Muscle layer of colon (tissue), 2 donors: ENCODE measurements around the gene C10orf95.

ENCODE experiments used
- H3K27ac ChIP-seq: one replicate; pipeline ENCODE4 v1.7.0; 2013; ENCODE audit warnings: low read depth, mild to moderate bottlenecking, low read length, moderate library complexity
- H3K27me3 ChIP-seq, 2 donors: one replicate each; pipeline ENCODE4 v1.7.0; 2013; ENCODE audit warnings: low read length in 2 of 2, mild to moderate bottlenecking in 2 of 2; ENCODE audit not compliant: insufficient read depth in 2 of 2, control insufficient read depth in 1 of 2
- H3K36me3 ChIP-seq: one replicate; pipeline ENCODE4 v1.7.0; 2013; ENCODE audit warnings: mild to moderate bottlenecking, low read length; ENCODE audit not compliant: insufficient read depth
- H3K4me1 ChIP-seq: one replicate; pipeline ENCODE4 v1.7.0; 2013; ENCODE audit warnings: mild to moderate bottlenecking, low read length; ENCODE audit not compliant: insufficient read depth
- H3K4me3 ChIP-seq, 2 donors: one replicate each; pipeline ENCODE4 v1.7.0; 2013; ENCODE audit warnings: low read length in 2 of 2, low read depth in 1 of 2, mild to moderate bottlenecking in 1 of 2, moderate library complexity in 1 of 2
- H3K9ac ChIP-seq: one replicate; pipeline ENCODE4 v1.7.0; 2013; ENCODE audit warnings: low read length
- H3K9me3 ChIP-seq: one replicate; pipeline ENCODE4 v1.7.0; 2013; ENCODE audit warnings: mild to moderate bottlenecking, low read length
- donor health status: abdominal sarcoma.
- donor health status: Adenocarcinoma of cecum.

The C10orf95 gene

GRCh38 chr10:102420181-102420713 lies 31.1 kb downstream of the C10orf95 start:
- H3K4me3 ChIP-seq = peak overlapping the region; percentile 12 to 86
- H3K4me1 ChIP-seq = peaks cover 30% of the 10 kb centered on the region
- H3K27ac ChIP-seq = peak overlapping the region; percentile 88
- peaks cover 20% of the 10 kb centered on the region for H3K36me3 ChIP-seq
- peak overlapping the region; percentile 81 for H3K9ac ChIP-seq
- no peaks in the 10 kb centered on the region for H3K9me3 ChIP-seq
- H3K27me3 ChIP-seq = peaks cover 16 to 29% of the 10 kb centered on the region in 2 donors

- peak overlapping the region; percentile 12 to 86 for H3K4me3 ChIP-seq
- peaks cover 18% of the 10 kb centered on the region for H3K36me3 ChIP-seq
- peak overlapping the region; percentile 88 for H3K27ac ChIP-seq
- no peaks in the 10 kb centered on the region for H3K9me3 ChIP-seq
- H3K27me3 ChIP-seq = peaks cover 22 to 37% of the 10 kb centered on the region in 2 donors
- H3K4me1 ChIP-seq = peaks cover 30% of the 10 kb centered on the region
- H3K9ac ChIP-seq = no peak overlapping the region
Observed at GRCh38 chr10:102419269-102420180, 31.8 kb downstream of the C10orf95 start.

- H3K9ac ChIP-seq = no peak within 1 kb of the TSS
- peaks cover 22 to 39% of the 10 kb centered on the region in 2 donors for H3K27me3 ChIP-seq
- peaks cover 10% of the 10 kb centered on the region for H3K36me3 ChIP-seq
- H3K4me3 ChIP-seq = peak within 1 kb of the TSS; percentile 12 to 86
- H3K4me1 ChIP-seq = peaks cover 30% of the 10 kb centered on the region
- no peak within 1 kb of the TSS for H3K27ac ChIP-seq
- H3K9me3 ChIP-seq = no peaks in the 10 kb centered on the region
Observed at GRCh38 chr10:102418622-102419268, 32.6 kb downstream of the C10orf95 start, which contains the start of gene PSD. Gene PSD, minus strand, starts transcription at chr10:102418785. Its CDS starts 1,747 bp downstream, at chr10:102417038.

GRCh38 chr10:102416695-102417094 lies 34.6 kb downstream of the C10orf95 start:
- Histone ChIP-seq H3K36me3 (no peaks in the 10 kb centered on the region), H3K27me3 (peaks cover 22 to 50% of the 10 kb centered on the region in 2 donors), H3K4me3 (no peak overlapping the region), H3K27ac (no peak overlapping the region), H3K9ac (no peak overlapping the region), H3K9me3 (no peaks in the 10 kb centered on the region), H3K4me1 (peaks cover 16% of the 10 kb centered on the region)

DNA sequence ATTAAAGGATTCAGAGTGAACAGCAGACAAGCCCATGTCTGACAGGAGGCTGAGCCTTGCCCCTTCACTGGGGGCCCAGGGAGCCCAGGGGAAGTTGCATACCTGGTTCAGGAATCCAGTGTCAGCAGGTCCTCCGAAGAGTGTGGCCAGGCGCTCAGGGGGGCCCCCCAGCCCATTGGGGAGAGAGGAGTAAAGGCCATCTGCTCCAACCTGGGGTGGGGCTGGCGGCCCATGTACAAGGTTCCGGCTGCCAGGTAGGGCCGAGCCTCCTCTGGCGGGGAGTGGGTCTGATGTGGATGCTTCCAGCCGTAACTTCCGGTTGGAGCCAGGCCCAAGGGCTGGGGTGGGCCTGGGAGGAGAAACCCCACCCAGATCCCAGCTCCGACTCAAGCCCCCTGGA lies 35.1 kb downstream of the C10orf95 start:
- H3K4me3 ChIP-seq = no peak overlapping the region
- H3K27me3 ChIP-seq = peaks cover 22 to 54% of the 10 kb centered on the region in 2 donors
- H3K36me3 ChIP-seq = no peaks in the 10 kb centered on the region
- no peak overlapping the region for H3K9ac ChIP-seq
- H3K4me1 ChIP-seq = peaks cover 18% of the 10 kb centered on the region
- H3K9me3 ChIP-seq = no peaks in the 10 kb centered on the region
- no peak overlapping the region for H3K27ac ChIP-seq

DNA sequence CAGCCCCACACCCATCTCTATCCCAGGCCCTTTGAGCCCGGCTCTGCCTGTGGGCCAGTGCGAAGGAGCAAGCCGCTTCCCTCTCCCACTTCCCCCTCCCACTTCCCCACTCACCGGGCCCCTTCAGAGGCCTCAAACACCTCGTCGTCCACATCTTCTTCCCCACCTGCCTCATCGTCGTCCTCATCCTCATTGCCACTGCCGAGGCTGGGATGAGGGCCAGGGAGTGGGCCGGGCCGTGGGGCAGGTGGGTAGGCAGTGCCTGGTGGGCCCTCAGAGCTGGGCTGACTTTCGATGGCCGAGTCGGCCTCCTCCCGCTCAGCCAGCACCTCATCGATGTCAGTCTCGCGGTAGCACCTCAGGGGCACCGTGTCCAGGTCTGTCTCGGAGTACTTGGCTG lies 36.6 kb downstream of the C10orf95 start:
- no peaks in the 10 kb centered on the region for H3K9me3 ChIP-seq
- no peak overlapping the region for H3K27ac ChIP-seq
- no peaks in the 10 kb centered on the region for H3K36me3 ChIP-seq
- H3K4me1 ChIP-seq = peaks cover 20% of the 10 kb centered on the region
- no peak overlapping the region for H3K9ac ChIP-seq
- no peak overlapping the region for H3K4me3 ChIP-seq
- peaks cover 27 to 69% of the 10 kb centered on the region in 2 donors for H3K27me3 ChIP-seq

DNA sequence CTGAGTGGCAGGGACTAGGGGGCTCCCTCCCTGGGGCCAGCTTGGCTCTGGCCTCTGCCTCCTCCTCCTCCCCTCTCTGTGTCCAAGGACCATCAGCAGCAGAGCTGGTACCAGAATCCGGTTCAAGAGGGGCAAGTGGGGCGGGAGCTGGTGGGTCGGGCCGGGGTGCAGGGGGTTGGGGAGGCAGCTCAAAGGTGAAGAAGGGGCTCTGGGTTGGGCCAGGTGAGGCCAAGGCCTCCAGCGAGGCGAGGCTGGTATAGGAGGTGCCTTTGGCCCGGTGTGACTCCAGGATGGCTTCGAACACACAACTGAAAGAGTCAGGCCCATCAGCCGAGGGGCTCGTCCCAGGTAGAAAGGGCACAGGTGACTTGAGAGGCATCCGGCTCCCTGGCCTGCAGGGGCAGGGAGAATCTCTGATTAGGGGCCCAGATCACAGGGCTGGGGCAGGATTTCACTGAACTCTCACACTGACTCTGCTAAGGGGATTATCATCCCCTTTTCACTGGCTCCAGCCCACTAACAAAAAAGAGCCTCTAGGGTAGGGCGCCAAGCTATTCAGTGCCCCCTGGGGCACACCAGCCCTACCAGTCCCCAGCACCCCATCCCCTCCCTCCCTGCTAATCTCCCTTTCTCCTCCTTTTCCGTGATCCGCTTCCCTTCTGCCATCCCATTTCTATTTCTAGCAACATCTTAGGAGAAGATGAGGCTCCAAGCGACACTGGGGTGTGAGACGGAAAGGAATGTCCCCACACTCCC lies 37.4 kb downstream of the C10orf95 start:
- H3K27me3 ChIP-seq = peaks cover 28 to 75% of the 10 kb centered on the region in 2 donors

DNA sequence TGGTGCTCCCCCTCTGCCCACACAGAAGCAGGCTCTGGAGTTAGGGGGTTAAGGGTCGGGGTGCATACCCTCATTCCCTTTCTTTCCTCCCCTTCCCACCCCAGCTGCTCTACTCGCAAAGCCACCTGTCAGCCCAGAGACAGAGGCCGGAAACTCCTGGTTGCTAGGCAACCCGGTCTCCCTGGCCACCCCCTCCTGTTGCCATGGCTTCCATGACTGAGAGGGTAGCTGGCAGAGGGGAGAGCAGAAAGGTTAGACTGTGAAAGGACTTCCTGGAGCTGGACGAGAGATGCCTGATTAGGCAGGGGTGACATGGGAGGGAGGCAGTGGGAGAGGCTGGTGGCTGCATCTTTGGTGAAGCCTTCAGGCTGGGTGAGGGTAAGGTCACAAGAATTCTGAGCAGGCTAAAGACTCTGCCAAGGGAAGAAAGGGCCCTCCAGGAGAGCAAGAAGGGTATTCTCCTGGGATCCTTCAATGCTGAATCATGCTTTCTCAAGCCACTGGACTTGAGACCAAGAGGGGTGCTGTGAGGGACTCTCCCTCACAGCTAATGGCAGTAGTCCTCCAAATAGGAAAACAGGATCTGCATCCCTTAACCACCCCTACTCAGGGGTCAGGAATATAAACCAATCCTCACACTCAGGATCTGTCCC lies 38.2 kb downstream of the C10orf95 start:
- Histone ChIP-seq H3K36me3 (no peaks in the 10 kb centered on the region), H3K27me3 (peaks cover 26 to 76% of the 10 kb centered on the region in 2 donors), H3K9me3 (no peaks in the 10 kb centered on the region), H3K9ac (no peak overlapping the region), H3K4me3 (no peak overlapping the region), H3K27ac (no peak overlapping the region), H3K4me1 (peaks cover 16% of the 10 kb centered on the region)

More for the DNA sequence above, 37.4 kb downstream of the C10orf95 start:
- no peak overlapping the region for H3K27ac ChIP-seq
- no peak overlapping the region for H3K9ac ChIP-seq
- H3K36me3 ChIP-seq = no peaks in the 10 kb centered on the region
- H3K9me3 ChIP-seq = no peaks in the 10 kb centered on the region
- no peak overlapping the region for H3K4me3 ChIP-seq
- peaks cover 17% of the 10 kb centered on the region for H3K4me1 ChIP-seq

GRCh38 chr10:102412293-102412692 lies 39.0 kb downstream of the C10orf95 start:
- no peaks in the 10 kb centered on the region for H3K36me3 ChIP-seq
- H3K4me3 ChIP-seq = no peak overlapping the region
- peaks cover 20% of the 10 kb centered on the region for H3K4me1 ChIP-seq
- no peaks in the 10 kb centered on the region for H3K9me3 ChIP-seq
- H3K27me3 ChIP-seq = peaks cover 21 to 77% of the 10 kb centered on the region in 2 donors
- H3K27ac ChIP-seq = no peak overlapping the region
- H3K9ac ChIP-seq = no peak overlapping the region

GRCh38 chr10:102411341-102412255 lies 39.7 kb downstream of the C10orf95 start:
- H3K9ac ChIP-seq = no peak overlapping the region
- peaks cover 20% of the 10 kb centered on the region for H3K4me1 ChIP-seq
- peak overlapping the region; percentile 99 for H3K27ac ChIP-seq
- peaks cover 21 to 70% of the 10 kb centered on the region in 2 donors for H3K27me3 ChIP-seq
- no peaks in the 10 kb centered on the region for H3K36me3 ChIP-seq
- no peaks in the 10 kb centered on the region for H3K9me3 ChIP-seq
- peak overlapping the region in 1 of 2 donors; percentile 69 for H3K4me3 ChIP-seq
